Measurements from ENCODE around the gene NAXD. TPM values are rescaled to one million over a fixed set of nuclear protein-coding genes. Genes with fewer than 3 reads are reported as not detected.

The NAXD gene
- total RNA-seq, 1 experiment from 2014 or later = 32.1 TPM

- Histone ChIP-seq H3K4me3 (replicated peaks in 1 of 2; ENCODE audit: low read depth in 1 of 2, low read length in 2 of 2) (no peak overlapping the region), H3K27me3 (ENCODE audit: insufficient read depth, low read length) (no peaks in the 10 kb centered on the region), H3K4me2 (ENCODE audit: low read length) (no peak overlapping the region), H4K20me1 (ENCODE audit: insufficient read depth) (no peaks in the 10 kb centered on the region), H3K9me2 (ENCODE audit: insufficient read depth) (no peaks in the 10 kb centered on the region), H3K4me1 (ENCODE audit: control insufficient read depth in 1 of 2, insufficient read depth in 2 of 2, low read length in 2 of 2) (no peaks in the 10 kb centered on the region), H3K79me2 (ENCODE audit: insufficient read depth, low read length) (peaks cover 4% of the 10 kb centered on the region; the same call in 1 of the 2 replicates), H3K9ac (ENCODE audit: low read length) (no peak overlapping the region), H2AFZ (ENCODE audit: low read depth, low read length, poor library complexity, severe bottlenecking) (no peak overlapping the region), H3K9me3 (ENCODE audit: control insufficient read depth in 1 of 2, insufficient read depth in 1 of 2, low read depth in 1 of 2, low read length in 2 of 2) (no peaks in the 10 kb centered on the region), H3K36me3 (ENCODE audit: control insufficient read depth in 1 of 2, insufficient read depth in 2 of 2, low read length in 2 of 2) (peaks cover 20 to 38% of the 10 kb centered on the region in 2 experiments), H3K27ac (ENCODE audit: low read depth, low read length) (no peak overlapping the region)
- BruUV-seq (replicated peaks) = no TSS peak
- CTCF ChIA-PET = interaction anchor here (1.5 kb wide), 1 partner anchor 231 kb away, joined by 3 read pairs; the partner anchor contains the start of gene ANKRD10
- intact Hi-C loops (cut with micrococcal nuclease) = loop anchor here (5.0 kb wide), 1 partner anchor 133 kb away; no protein-coding TSS in a partner anchor
- DNase-seq (ENCODE audit: low read depth, low spot score) = no peak
- TF ChIP-seq EGR1 (IDR thresholded peaks at IDR 0.05; ENCODE audit: low read depth) = no peak
- no peak for TF ChIP-seq TCF7L2 (IDR thresholded peaks at IDR 0.05; ENCODE audit: borderline replicate concordance, extremely low read depth, insufficient read depth, insufficient read length)
- no peak for TF ChIP-seq SRF (IDR thresholded peaks at IDR 0.05; ENCODE audit: low read depth)
- TF ChIP-seq EZH2 (IDR thresholded peaks at IDR 0.05) = no peak
- TF ChIP-seq SP1 (IDR thresholded peaks at IDR 0.05; ENCODE audit: low read depth) = no peak
- no peak for TF ChIP-seq MAX (IDR thresholded peaks at IDR 0.05)
- TF ChIP-seq POLR2A (IDR thresholded peaks at IDR 0.05; ENCODE audit: borderline replicate concordance, extremely low read depth, insufficient read depth, insufficient read length) = no peak
- no peak for TF ChIP-seq POLR2AphosphoS5 (IDR thresholded peaks at IDR 0.05; ENCODE audit: low read depth, low read length)
- RAD21 ChIA-PET (ENCODE audit: low non-redundant PET in 1 of 2, low total read pairs in 2 of 2, uncharacterized antibody in 2 of 2, unreplicated experiment in 2 of 2) = no interaction called here
- ATAC-seq = no peak
- POLR2A ChIA-PET = no interaction called here
Observed at GRCh38 chr13:110684388-110685056, 69.2 kb downstream of the NAXD start.

GRCh38 chr13:110685305-110686020, 70.1 kb downstream of the NAXD start:
- no peak overlapping the region for H3K4me3 ChIP-seq (replicated peaks in 1 of 2; ENCODE audit: low read depth in 1 of 2, low read length in 2 of 2)
- H3K27me3 ChIP-seq (ENCODE audit: insufficient read depth, low read length) = no peaks in the 10 kb centered on the region
- POLR2A ChIA-PET = no interaction called here
- peaks cover 20 to 32% of the 10 kb centered on the region in 2 experiments for H3K36me3 ChIP-seq (ENCODE audit: control insufficient read depth in 1 of 2, insufficient read depth in 2 of 2, low read length in 2 of 2)
- intact Hi-C loops (cut with micrococcal nuclease) = no loop called here
- no peak overlapping the region for H2AFZ ChIP-seq (ENCODE audit: low read depth, low read length, poor library complexity, severe bottlenecking)
- RAD21 ChIA-PET (ENCODE audit: low non-redundant PET in 1 of 2, low total read pairs in 2 of 2, uncharacterized antibody in 2 of 2, unreplicated experiment in 2 of 2) = no interaction called here
- H3K4me2 ChIP-seq (ENCODE audit: low read length) = no peak overlapping the region
- H4K20me1 ChIP-seq (ENCODE audit: insufficient read depth) = no peaks in the 10 kb centered on the region
- CTCF ChIA-PET = no interaction called here
- no peak for DNase-seq (ENCODE audit: low read depth, low spot score)
- BruUV-seq (replicated peaks) = no TSS peak
- ATAC-seq = no peak
- H3K9me2 ChIP-seq (ENCODE audit: insufficient read depth) = no peaks in the 10 kb centered on the region
- H3K9me3 ChIP-seq (ENCODE audit: control insufficient read depth in 1 of 2, insufficient read depth in 1 of 2, low read depth in 1 of 2, low read length in 2 of 2) = no peaks in the 10 kb centered on the region
- H3K79me2 ChIP-seq (ENCODE audit: insufficient read depth, low read length) = peaks cover 8% of the 10 kb centered on the region
- H3K9ac ChIP-seq (ENCODE audit: low read length) = no peak overlapping the region
- H3K27ac ChIP-seq (ENCODE audit: low read depth, low read length) = no peak overlapping the region
- no peaks in the 10 kb centered on the region for H3K4me1 ChIP-seq (ENCODE audit: control insufficient read depth in 1 of 2, insufficient read depth in 2 of 2, low read length in 2 of 2)
- TF ChIP-seq MAX (IDR thresholded peaks at IDR 0.05) (no peak), ELF1 (IDR thresholded peaks at IDR 0.05; ENCODE audit: borderline replicate concordance, low read depth) (no peak), EZH2phosphoT487 (IDR thresholded peaks at IDR 0.05; ENCODE audit: borderline replicate concordance) (no peak), SRF (IDR thresholded peaks at IDR 0.05; ENCODE audit: low read depth) (no peak), RAD21 (IDR thresholded peaks at IDR 0.05; ENCODE audit: low read depth) (no peak), POLR2A (IDR thresholded peaks at IDR 0.05; ENCODE audit: borderline replicate concordance, extremely low read depth, insufficient read depth, insufficient read length) (no peak), YY1 (IDR thresholded peaks at IDR 0.05; ENCODE audit: extremely low read depth, insufficient replicate concordance, low read depth, low read length) (no peak), CBX3 (IDR thresholded peaks at IDR 0.05; ENCODE audit: low read depth) (no peak), POLR2AphosphoS5 (IDR thresholded peaks at IDR 0.05; ENCODE audit: low read depth, low read length) (no peak), SIN3A (IDR thresholded peaks at IDR 0.05; ENCODE audit: low read depth) (no peak), ZNF274 (IDR thresholded peaks at IDR 0.05; ENCODE audit: low read depth, low read length) (no peak), ZBTB33 (IDR thresholded peaks at IDR 0.05; ENCODE audit: extremely low read depth, insufficient replicate concordance, low read length) (no peak)

Data from HCT116 (cell line).